ENCODE measurements around the gene TMEM134.

The TMEM134 gene

DNA sequence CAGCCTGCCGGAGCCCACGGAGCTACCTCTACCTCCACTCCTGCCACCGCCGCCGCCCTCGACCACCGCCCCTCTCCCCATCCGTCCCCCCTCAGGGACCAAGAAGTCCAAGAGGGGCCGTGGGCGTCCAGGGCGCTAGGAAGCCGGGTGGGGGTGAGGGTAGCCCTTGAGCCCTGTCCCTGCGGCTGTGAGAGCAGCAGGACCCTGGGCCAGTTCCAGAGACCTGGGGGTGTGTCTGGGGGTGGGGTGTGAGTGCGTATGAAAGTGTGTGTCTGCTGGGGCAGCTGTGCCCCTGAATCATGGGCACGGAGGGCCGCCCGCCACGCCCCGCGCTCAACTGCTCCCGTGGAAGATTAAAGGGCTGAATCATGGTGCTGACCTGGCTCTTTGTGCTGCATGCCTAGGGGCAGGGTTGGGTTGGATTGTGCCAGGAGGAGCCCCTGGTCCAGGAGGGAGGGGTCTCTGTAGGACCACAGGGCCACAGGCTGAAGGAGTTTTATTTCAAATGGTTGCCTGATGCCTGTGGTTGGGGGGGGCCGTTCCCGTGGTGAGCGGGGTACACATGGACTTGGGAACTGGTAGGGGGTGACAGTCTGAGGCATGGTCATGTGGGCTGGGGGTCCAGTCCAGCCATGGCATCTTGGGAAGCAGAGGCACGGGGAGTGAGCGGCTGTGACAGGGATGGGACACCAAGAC lies 33.9 kb downstream of the TMEM134 start:
- TF ChIP-seq GATA3 (IDR thresholded peaks at IDR 0.05; ENCODE audit: low read depth, low read length): no peak
- TF ChIP-seq GATA2 (IDR thresholded peaks at IDR 0.05; ENCODE audit: low read depth, low read length): no peak

- TF ChIP-seq GATA2 (IDR thresholded peaks at IDR 0.05; ENCODE audit: low read depth, low read length) (no peak), GATA3 (IDR thresholded peaks at IDR 0.05; ENCODE audit: low read depth, low read length) (no peak)
Observed at GRCh38 chr11:67434395-67434881, 34.6 kb downstream of the TMEM134 start.

DNA sequence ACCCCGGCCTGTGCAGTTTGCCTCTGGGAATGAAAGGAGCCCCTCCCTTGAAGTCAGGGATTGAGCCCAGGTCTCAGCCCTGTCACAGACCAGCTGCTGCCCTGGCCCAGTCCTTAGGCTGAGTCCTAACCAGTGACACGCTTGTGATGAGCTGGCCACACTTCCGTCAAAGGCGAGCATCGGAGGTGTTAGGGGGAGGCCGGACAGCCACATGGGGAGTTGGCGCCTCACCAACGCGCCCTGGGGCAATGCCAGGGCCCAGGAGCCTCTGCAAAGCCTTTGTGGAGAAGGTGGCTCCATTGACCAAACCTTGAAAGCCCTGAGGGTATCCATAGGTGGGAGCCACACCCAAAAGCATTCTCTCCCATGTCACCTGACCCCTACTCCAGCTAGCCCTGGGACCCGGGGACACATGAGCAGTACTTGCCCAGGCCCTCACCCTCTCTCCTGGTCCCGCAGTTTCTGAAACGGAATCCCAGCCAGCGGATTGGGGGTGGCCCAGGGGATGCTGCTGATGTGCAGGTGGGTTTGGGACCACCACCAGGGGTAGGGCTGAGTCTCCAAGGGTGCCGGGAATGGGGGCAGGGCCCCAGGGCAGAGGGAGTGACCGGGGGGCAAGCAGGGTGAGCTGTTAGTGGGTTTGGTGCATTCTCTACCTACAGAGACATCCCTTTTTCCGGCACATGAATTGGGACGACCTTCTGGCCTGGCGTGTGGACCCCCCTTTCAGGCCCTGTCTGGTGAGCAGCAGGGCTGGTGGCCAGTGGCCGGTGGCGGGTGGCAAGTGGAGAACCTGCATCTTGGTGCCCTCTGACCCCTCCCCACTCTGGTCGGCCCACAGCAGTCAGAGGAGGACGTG lies 35.3 kb downstream of the TMEM134 start:
- TF ChIP-seq GATA2 (IDR thresholded peaks at IDR 0.05; ENCODE audit: low read depth, low read length) (no peak), GATA3 (IDR thresholded peaks at IDR 0.05; ENCODE audit: low read depth, low read length) (no peak)

DNA sequence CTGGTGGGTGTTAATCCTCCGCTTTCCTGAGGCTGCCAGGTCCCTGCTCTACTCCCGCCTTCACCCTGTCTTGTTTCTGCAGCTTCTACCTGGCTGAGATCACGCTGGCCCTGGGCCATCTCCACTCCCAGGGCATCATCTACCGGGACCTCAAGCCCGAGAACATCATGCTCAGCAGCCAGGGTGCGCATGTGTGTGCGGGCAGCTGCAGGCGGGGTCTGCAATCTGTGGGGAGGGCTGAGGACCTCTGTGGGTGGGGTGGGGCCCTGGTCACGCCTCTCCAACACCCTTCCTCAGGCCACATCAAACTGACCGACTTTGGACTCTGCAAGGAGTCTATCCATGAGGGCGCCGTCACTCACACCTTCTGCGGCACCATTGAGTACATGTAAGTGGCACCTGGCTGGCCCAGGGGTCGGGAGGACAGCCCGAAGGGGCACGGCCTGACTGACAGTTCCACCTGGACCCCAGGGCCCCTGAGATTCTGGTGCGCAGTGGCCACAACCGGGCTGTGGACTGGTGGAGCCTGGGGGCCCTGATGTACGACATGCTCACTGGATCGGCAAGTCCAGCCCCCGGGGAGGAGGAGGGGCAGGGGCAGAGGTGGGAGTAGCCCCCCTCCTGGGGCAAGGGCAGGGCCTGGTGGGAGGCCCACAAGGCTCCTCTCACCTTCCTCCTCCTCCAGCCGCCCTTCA lies 36.2 kb downstream of the TMEM134 start:
- no peak for TF ChIP-seq GATA2 (IDR thresholded peaks at IDR 0.05; ENCODE audit: low read depth, low read length)
- TF ChIP-seq GATA3 (IDR thresholded peaks at IDR 0.05; ENCODE audit: low read depth, low read length): no peak

DNA sequence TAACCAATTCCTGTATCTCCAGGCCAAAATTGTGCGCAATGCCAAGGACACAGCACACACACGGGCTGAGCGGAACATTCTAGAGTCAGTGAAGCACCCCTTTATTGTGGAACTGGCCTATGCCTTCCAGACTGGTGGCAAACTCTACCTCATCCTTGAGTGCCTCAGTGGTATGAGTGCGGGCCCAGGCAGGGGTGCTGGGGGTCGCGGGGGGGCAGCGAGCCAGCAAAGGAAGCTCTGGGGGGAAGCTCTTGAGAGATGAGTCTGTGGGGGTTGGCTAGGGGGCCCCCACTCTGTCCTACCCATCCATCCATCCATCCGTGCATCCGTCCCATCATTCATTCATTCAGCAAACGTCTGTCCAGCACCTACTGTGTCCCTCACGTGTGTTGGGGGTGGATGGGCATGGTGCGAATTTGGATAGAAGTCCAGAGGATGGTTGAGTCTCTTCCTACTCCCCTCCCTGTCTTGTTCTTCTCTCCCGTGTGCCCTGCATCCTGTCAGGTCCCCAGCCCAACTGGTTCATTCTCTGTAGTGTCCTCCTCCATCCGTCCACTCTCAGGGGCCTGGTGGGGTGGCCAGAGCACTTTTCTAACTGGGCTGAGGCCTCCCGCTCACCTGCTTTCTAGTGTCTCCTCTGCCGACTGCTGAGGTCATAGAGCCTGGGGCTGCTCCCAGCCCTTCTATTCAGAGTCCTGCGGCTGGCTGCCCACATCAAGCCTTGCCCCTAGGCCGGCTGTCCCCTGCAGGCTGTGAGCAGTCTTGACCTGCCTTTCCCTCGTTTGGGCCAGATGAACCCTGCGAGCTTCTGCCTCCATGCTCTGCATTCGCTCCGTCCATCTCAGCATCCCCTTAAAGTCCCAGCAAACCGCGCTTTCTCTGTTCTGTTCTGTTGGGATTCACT lies 37.5 kb downstream of the TMEM134 start:
- TF ChIP-seq GATA3 (IDR thresholded peaks at IDR 0.05; ENCODE audit: low read depth, low read length) (no peak), GATA2 (IDR thresholded peaks at IDR 0.05; ENCODE audit: low read depth, low read length) (no peak)

DNA sequence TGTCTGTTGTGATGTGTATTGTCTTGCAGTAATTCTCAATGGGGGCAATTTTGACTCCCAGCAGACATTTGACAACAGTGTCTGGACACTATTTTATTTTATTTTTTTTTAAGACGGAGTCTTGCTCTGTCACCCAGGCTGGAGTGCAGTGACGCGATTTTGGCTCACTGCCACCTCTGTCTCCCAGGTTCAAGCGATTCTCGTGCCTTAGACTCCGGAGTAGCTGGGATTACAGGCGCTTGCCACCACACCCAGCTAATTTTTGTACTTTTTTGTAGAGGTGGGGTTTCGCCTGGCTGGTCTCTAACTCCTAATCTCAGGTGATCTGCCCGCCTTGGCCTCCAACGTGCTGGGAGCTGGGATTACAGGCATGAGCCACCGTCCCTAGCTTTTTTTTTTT lies 39.3 kb downstream of the TMEM134 start:
- TF ChIP-seq GATA3 (IDR thresholded peaks at IDR 0.05; ENCODE audit: low read depth, low read length): no peak
- no peak for TF ChIP-seq GATA2 (IDR thresholded peaks at IDR 0.05; ENCODE audit: low read depth, low read length)

- TF ChIP-seq GATA3 (IDR thresholded peaks at IDR 0.05; ENCODE audit: low read depth, low read length) (no peak), GATA2 (IDR thresholded peaks at IDR 0.05; ENCODE audit: low read depth, low read length) (no peak)
Observed at GRCh38 chr11:67429038-67429668, 39.9 kb downstream of the TMEM134 start.

DNA sequence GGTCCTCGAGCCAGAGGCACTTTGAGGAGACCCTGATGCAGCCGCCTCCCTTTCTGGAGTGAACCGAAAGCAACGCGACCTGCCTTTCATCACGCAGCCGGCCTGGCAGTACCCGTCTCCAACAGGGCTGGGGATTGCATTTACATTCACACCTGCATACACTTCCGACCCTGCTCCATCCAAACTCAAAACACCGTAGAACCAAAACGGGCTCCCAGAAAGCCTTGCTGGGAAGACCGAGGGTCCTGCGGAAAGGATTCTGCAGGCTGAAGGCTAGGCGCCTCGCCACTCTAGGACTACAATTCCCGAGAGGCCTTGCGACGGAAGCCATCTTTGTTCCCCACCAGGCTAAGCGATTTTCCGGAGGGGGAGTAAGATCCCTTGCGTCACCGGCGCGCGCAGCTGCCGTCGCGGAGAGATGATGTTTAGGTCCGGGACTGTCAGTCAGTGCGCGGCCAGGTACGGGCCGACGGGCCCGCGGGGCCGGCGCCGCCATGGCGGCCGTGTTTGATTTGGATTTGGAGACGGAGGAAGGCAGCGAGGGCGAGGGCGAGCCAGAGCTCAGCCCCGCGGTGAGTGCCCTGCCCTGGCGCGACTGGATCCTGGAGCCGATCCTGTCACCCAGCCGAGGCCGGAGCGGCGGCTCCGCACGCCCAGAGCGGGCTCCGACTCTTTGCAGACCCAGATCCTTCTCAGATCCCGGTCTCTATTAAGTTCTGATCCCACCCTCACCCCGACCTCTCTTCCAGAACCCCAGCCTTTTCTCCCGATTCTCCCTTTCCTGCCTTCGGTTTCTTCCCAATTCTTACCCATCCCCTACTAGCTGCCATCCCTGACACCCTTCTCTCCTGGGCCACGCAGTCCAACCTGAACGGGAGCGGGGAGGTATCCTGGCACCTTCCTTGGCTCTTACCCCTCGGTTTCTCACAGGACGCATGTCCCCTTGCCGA lies 40.7 kb downstream of the TMEM134 start, which contains the start of gene RPS6KB2:
Gene RPS6KB2 (plus strand): TSS at position 443 of the 950 bp plus-strand sequence. CDS start 52 bp downstream, at position 495.
- TF ChIP-seq GATA2 (IDR thresholded peaks at IDR 0.05; ENCODE audit: low read depth, low read length): no peak; the same call in 1 of the 2 replicates
- TF ChIP-seq GATA3 (IDR thresholded peaks at IDR 0.05; ENCODE audit: low read depth, low read length): no peak

- TF ChIP-seq GATA2 (IDR thresholded peaks at IDR 0.05; ENCODE audit: low read depth, low read length): no peak
- TF ChIP-seq GATA3 (IDR thresholded peaks at IDR 0.05; ENCODE audit: low read depth, low read length): no peak
Observed at GRCh38 chr11:67423891-67424613, 45.0 kb downstream of the TMEM134 start.

DNA sequence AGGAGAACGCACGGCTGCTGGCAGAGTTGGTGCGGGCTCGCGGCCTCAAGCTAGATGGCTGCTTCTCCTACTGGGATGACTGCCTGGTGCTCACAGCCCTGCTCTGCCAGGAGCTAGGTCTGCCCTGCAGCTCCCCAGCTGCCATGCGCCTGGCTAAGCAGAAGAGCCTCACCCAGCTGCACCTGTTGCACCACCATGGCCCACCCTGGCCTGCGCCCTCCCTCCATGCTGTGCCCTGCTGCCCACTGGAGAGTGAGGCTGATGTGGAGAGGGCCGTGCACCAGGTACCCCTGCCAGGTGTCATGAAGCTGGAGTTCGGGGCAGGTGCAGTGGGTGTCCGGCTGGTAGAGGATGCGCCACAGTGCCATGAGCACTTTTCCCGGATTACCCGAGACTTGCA lies 45.6 kb downstream of the TMEM134 start:
- no peak for TF ChIP-seq GATA3 (IDR thresholded peaks at IDR 0.05; ENCODE audit: low read depth, low read length)
- no peak for TF ChIP-seq GATA2 (IDR thresholded peaks at IDR 0.05; ENCODE audit: low read depth, low read length)

- TF ChIP-seq GATA2 (IDR thresholded peaks at IDR 0.05; ENCODE audit: low read depth, low read length): no peak
Observed at GRCh38 chr11:67422891-67423290, 46.2 kb downstream of the TMEM134 start.

Data from SH-SY5Y (cell line).